Activated CD4-positive, alpha-beta T cell treated with anti-CD3 and anti-CD28 coated beads for 36 hours (primary cell): ENCODE results near the gene FAM168B. TPM values are rescaled to one million over a fixed set of nuclear protein-coding genes. Genes with fewer than 3 reads are reported as not detected.
A peak's percentile ranks its signal among the peaks of the same experiment; 100 is the strongest.

Experiments used
- ATAC-seq: fragments of 200-7000 bp; cut with Tn5 transposase; one replicate; pipeline ENCODE4 v1.10.0; 2021; ENCODE audit warnings: mild to moderate bottlenecking, moderate library complexity
- CTCF ChIA-PET: fragments of 350-600 bp; sonication (Branson Sonifier 250); formaldehyde crosslinking; loops from one replicate; lab custom pipeline; 2021; ENCODE audit warnings: antibody characterized with exemption; lab: Charles Lee
- POLR2A ChIA-PET: fragments of 350-600 bp; sonication (Branson Sonifier 250); formaldehyde crosslinking; loops from one replicate; lab custom pipeline; 2021; ENCODE audit warnings: antibody characterized with exemption, inconsistent platforms; lab: Charles Lee
- DNase-seq: peaks from one replicate; pipeline ENCODE4 v3.0.0-alpha.2; 2020
- H3K27ac Mint-ChIP-seq: one replicate; pipeline ENCODE4 v1.8.0; 2021; ENCODE audit warnings: mixed read lengths
- H3K27me3 Mint-ChIP-seq: one replicate; pipeline ENCODE4 v1.8.0; 2021; ENCODE audit warnings: mixed read lengths
- H3K36me3 Mint-ChIP-seq: one replicate; pipeline ENCODE4 v1.8.0; 2021; ENCODE audit warnings: low read depth, mixed read lengths
- H3K4me1 Mint-ChIP-seq: one replicate; pipeline ENCODE4 v1.8.0; 2021; ENCODE audit warnings: mixed read lengths
- H3K4me3 Mint-ChIP-seq: one replicate; pipeline ENCODE4 v1.8.0; 2021; ENCODE audit warnings: mild to moderate bottlenecking, moderate library complexity, mixed read lengths
- H3K9me3 Mint-ChIP-seq: one replicate; pipeline ENCODE4 v1.8.0; 2021; ENCODE audit warnings: low read depth, mixed read lengths
- intact Hi-C, 2 experiments: fragments of 100-400 bp; cut with DNase I in 1 of 2; cut with micrococcal nuclease in 1 of 2; formaldehyde crosslinking; loops; one replicate each; pipeline versions ENCODE4 v1.14.2 to v1.15.1; 2022 to 2024; cut with DNase I, micrococcal nuclease
- total RNA-seq, 2 experiments: library from RNA; stranded (reverse); gene quantifications; one replicate each; pipeline ENCODE4 v1.2.3, GENCODE V29; 2021

The FAM168B gene
- total RNA-seq, result 10 to 100 TPM; 59.8 to 74.7 TPM

- peaks cover 17% of the 10 kb centered on the region for H3K36me3 Mint-ChIP-seq
- peaks cover 26% of the 10 kb centered on the region for H3K4me1 Mint-ChIP-seq
- ATAC-seq (peak; percentile 85), DNase-seq (peak; percentile 93)
- H3K9me3 Mint-ChIP-seq, result no peaks in the 10 kb centered on the region
- ChIA-PET POLR2A (interaction anchor here (0.7 to 1.6 kb wide), 4 partner anchors 10 to 65 kb away, joined by 3 to 7 read pairs (median 4); partner anchors contain the start of gene PLEKHB2), CTCF (interaction anchor here (0.5 to 2.5 kb wide), 5 partner anchors 9 to 400 kb away, joined by 3 to 30 read pairs (median 4); partner anchors contain the start of gene PLEKHB2)
- H3K27ac Mint-ChIP-seq, result peak within 1 kb of the TSS; percentile 97
- intact Hi-C loops, result loop anchor here (1.0 to 10.0 kb wide), 11 partner anchors 11 to 751 kb away; partner anchors contain the start of genes IMP4 (in 1 of the 2), MZT2A (in 1 of the 2) and PLEKHB2 (in 1 of the 2)
- peak within 1 kb of the TSS; percentile 81 for H3K4me3 Mint-ChIP-seq
- no peaks in the 10 kb centered on the region for H3K27me3 Mint-ChIP-seq
Observed at GRCh38 chr2:131093006-131093695, at the start of gene FAM168B. Gene FAM168B, minus strand, starts transcription at chr2:131093460. Its CDS starts 10,814 bp downstream, at chr2:131082646.

- intact Hi-C loops, result no loop called here
- ChIA-PET POLR2A (no interaction called here), CTCF (no interaction called here)
- Mint-ChIP-seq H3K9me3 (no peaks in the 10 kb centered on the region), H3K4me1 (peaks cover 5% of the 10 kb centered on the region), H3K4me3 (no peak overlapping the region), H3K36me3 (peaks cover 39% of the 10 kb centered on the region), H3K27ac (no peak overlapping the region), H3K27me3 (no peaks in the 10 kb centered on the region)
- DNase-seq (no peak), ATAC-seq (peak; percentile 53)
Observed at GRCh38 chr2:131142849-131143248, 49.6 kb upstream of the FAM168B start.

- CTCF ChIA-PET, result interaction anchor here (0.7 kb wide), 1 partner anchor 1858 kb away, joined by 3 read pairs; no protein-coding TSS in a partner anchor
- POLR2A ChIA-PET, result no interaction called here
- intact Hi-C loops, result no loop called here
- no peaks in the 10 kb centered on the region for H3K27me3 Mint-ChIP-seq
- H3K36me3 Mint-ChIP-seq, result peaks cover 42% of the 10 kb centered on the region
- peaks cover 5% of the 10 kb centered on the region for H3K4me1 Mint-ChIP-seq
- no peaks in the 10 kb centered on the region for H3K9me3 Mint-ChIP-seq
- no peak for ATAC-seq
- no peak overlapping the region for H3K4me3 Mint-ChIP-seq
- H3K27ac Mint-ChIP-seq, result no peak overlapping the region
- no peak for DNase-seq
Observed at GRCh38 chr2:131140581-131140980, 47.3 kb upstream of the FAM168B start.

GRCh38 chr2:131132729-131133128, 39.5 kb upstream of the FAM168B start:
- Mint-ChIP-seq H3K27ac (no peak overlapping the region), H3K4me3 (no peak overlapping the region), H3K36me3 (peaks cover 38% of the 10 kb centered on the region), H3K9me3 (no peaks in the 10 kb centered on the region), H3K4me1 (no peaks in the 10 kb centered on the region), H3K27me3 (no peaks in the 10 kb centered on the region)
- POLR2A ChIA-PET, result no interaction called here
- CTCF ChIA-PET, result interaction anchor here (1.0 to 1.8 kb wide), 2 partner anchors 20 to 26 kb away, joined by 4 read pairs; no protein-coding TSS in a partner anchor
- intact Hi-C loops, result no loop called here
- DNase-seq (no peak), ATAC-seq (peak; percentile 36)

GRCh38 chr2:131130298-131130596, 37.0 kb upstream of the FAM168B start:
- ATAC-seq, result no peak
- intact Hi-C loops, result no loop called here
- H3K27me3 Mint-ChIP-seq, result no peaks in the 10 kb centered on the region
- no peak for DNase-seq
- H3K4me1 Mint-ChIP-seq, result no peaks in the 10 kb centered on the region
- no peak overlapping the region for H3K4me3 Mint-ChIP-seq
- ChIA-PET CTCF (no interaction called here), POLR2A (no interaction called here)
- H3K36me3 Mint-ChIP-seq, result peaks cover 49% of the 10 kb centered on the region
- no peaks in the 10 kb centered on the region for H3K9me3 Mint-ChIP-seq
- no peak overlapping the region for H3K27ac Mint-ChIP-seq

GRCh38 chr2:131127981-131128380, 34.7 kb upstream of the FAM168B start:
- ATAC-seq (no peak), DNase-seq (no peak)
- ChIA-PET POLR2A (no interaction called here), CTCF (no interaction called here)
- no peaks in the 10 kb centered on the region for H3K4me1 Mint-ChIP-seq
- peaks cover 54% of the 10 kb centered on the region for H3K36me3 Mint-ChIP-seq
- H3K4me3 Mint-ChIP-seq, result no peak overlapping the region
- intact Hi-C loops, result no loop called here
- H3K27me3 Mint-ChIP-seq, result no peaks in the 10 kb centered on the region
- no peaks in the 10 kb centered on the region for H3K9me3 Mint-ChIP-seq
- no peak overlapping the region for H3K27ac Mint-ChIP-seq

GRCh38 chr2:131127076-131127475, 33.8 kb upstream of the FAM168B start:
- Mint-ChIP-seq H3K27me3 (no peaks in the 10 kb centered on the region), H3K9me3 (no peaks in the 10 kb centered on the region), H3K27ac (no peak overlapping the region), H3K4me3 (no peak overlapping the region), H3K4me1 (no peaks in the 10 kb centered on the region), H3K36me3 (peaks cover 58% of the 10 kb centered on the region)
- ATAC-seq, result no peak
- DNase-seq, result no peak
- intact Hi-C loops, result no loop called here
- CTCF ChIA-PET, result no interaction called here
- POLR2A ChIA-PET, result no interaction called here

GRCh38 chr2:131126436-131126835, 33.2 kb upstream of the FAM168B start:
- ChIA-PET CTCF (no interaction called here), POLR2A (no interaction called here)
- Mint-ChIP-seq H3K36me3 (peaks cover 61% of the 10 kb centered on the region), H3K4me3 (no peak overlapping the region), H3K4me1 (peaks cover 2% of the 10 kb centered on the region), H3K27me3 (no peaks in the 10 kb centered on the region), H3K9me3 (no peaks in the 10 kb centered on the region), H3K27ac (no peak overlapping the region)
- intact Hi-C loops, result no loop called here
- DNase-seq, result no peak
- no peak for ATAC-seq

GRCh38 chr2:131125195-131125757, 32.0 kb upstream of the FAM168B start:
- ChIA-PET CTCF (no interaction called here), POLR2A (no interaction called here)
- peaks cover 2% of the 10 kb centered on the region for H3K4me1 Mint-ChIP-seq
- no peak for ATAC-seq
- no peak for DNase-seq
- H3K9me3 Mint-ChIP-seq, result no peaks in the 10 kb centered on the region
- H3K27me3 Mint-ChIP-seq, result no peaks in the 10 kb centered on the region
- no peak overlapping the region for H3K4me3 Mint-ChIP-seq
- no peak overlapping the region for H3K27ac Mint-ChIP-seq
- intact Hi-C loops, result no loop called here
- H3K36me3 Mint-ChIP-seq, result peaks cover 63% of the 10 kb centered on the region

GRCh38 chr2:131123192-131123591, 29.9 kb upstream of the FAM168B start:
- ATAC-seq, result no peak
- H3K27me3 Mint-ChIP-seq, result no peaks in the 10 kb centered on the region
- peaks cover 7% of the 10 kb centered on the region for H3K4me1 Mint-ChIP-seq
- H3K36me3 Mint-ChIP-seq, result peaks cover 50% of the 10 kb centered on the region
- intact Hi-C loops, result no loop called here
- H3K9me3 Mint-ChIP-seq, result no peaks in the 10 kb centered on the region
- no peak overlapping the region for H3K27ac Mint-ChIP-seq
- H3K4me3 Mint-ChIP-seq, result no peak overlapping the region
- DNase-seq, result no peak
- ChIA-PET CTCF (no interaction called here), POLR2A (interaction anchor here (0.7 kb wide), 1 partner anchor 16 kb away, joined by 4 read pairs; no protein-coding TSS in a partner anchor)

- Mint-ChIP-seq H3K27me3 (no peaks in the 10 kb centered on the region), H3K4me3 (no peak overlapping the region), H3K27ac (no peak overlapping the region), H3K4me1 (peaks cover 12% of the 10 kb centered on the region), H3K9me3 (no peaks in the 10 kb centered on the region), H3K36me3 (peaks cover 46% of the 10 kb centered on the region)
- intact Hi-C loops, result no loop called here
- DNase-seq (no peak), ATAC-seq (no peak)
- ChIA-PET CTCF (interaction anchor here (0.6 kb wide), 1 partner anchor 11 kb away, joined by 3 read pairs; no protein-coding TSS in a partner anchor), POLR2A (interaction anchor here (0.5 kb wide), 1 partner anchor 26 kb away, joined by 8 read pairs; no protein-coding TSS in a partner anchor)
Observed at GRCh38 chr2:131122496-131122895, 29.2 kb upstream of the FAM168B start.

GRCh38 chr2:131121464-131121863, 28.2 kb upstream of the FAM168B start:
- no peak overlapping the region for H3K27ac Mint-ChIP-seq
- no peaks in the 10 kb centered on the region for H3K9me3 Mint-ChIP-seq
- ChIA-PET CTCF (no interaction called here), POLR2A (no interaction called here)
- peaks cover 13% of the 10 kb centered on the region for H3K4me1 Mint-ChIP-seq
- DNase-seq (no peak), ATAC-seq (no peak)
- H3K27me3 Mint-ChIP-seq, result no peaks in the 10 kb centered on the region
- no peak overlapping the region for H3K4me3 Mint-ChIP-seq
- intact Hi-C loops, result no loop called here
- peaks cover 44% of the 10 kb centered on the region for H3K36me3 Mint-ChIP-seq
